ENCODE results near the gene RNF20. TPM values are rescaled to one million over a fixed set of nuclear protein-coding genes. Genes with fewer than 3 reads are reported as not detected.

Gene RNF20
- total and polyA plus RNA-seq, 4 donors = 8.3 to 13.9 (median 10.9) TPM

- TF ChIP-seq ZBTB33 (IDR thresholded peaks at IDR 0.05) (no peak), REST (IDR thresholded peaks at IDR 0.05) (no peak), TAF1 (conservative IDR thresholded peaks at IDR 0.05) (no peak), YY1 (IDR thresholded peaks at IDR 0.05) (no peak), NR2F2 (IDR thresholded peaks at IDR 0.05) (no peak), EGR1 (IDR thresholded peaks at IDR 0.05; ENCODE audit: low read depth in 2 of 2) (no peak)
Observed at GRCh38 chr9:101604296-101604695, 70.6 kb downstream of the RNF20 start (continued).

GRCh38 chr9:101605547-101605946, 71.9 kb downstream of the RNF20 start:
- Histone ChIP-seq H3K9me3 (ENCODE audit: control insufficient read depth in 4 of 4, low read length in 3 of 4) (no peaks in the 10 kb centered on the region), H3K4me1 (ENCODE audit: control insufficient read depth in 4 of 4, insufficient read depth in 4 of 4, low read length in 3 of 4) (peaks cover 0 to 28% (median 16%) of the 10 kb centered on the region in 4 donors), H3K27me3 (ENCODE audit: control insufficient read depth in 4 of 4, insufficient read depth in 4 of 4, low read length in 3 of 4) (no peaks in the 10 kb centered on the region), H3K27ac (ENCODE audit: low read depth in 1 of 2, low read length in 2 of 2) (peak overlapping the region; percentile 38 to 68), H3K4me3 (ENCODE audit: low read depth in 1 of 3, low read length in 3 of 3) (peak overlapping the region; percentile 22 to 74 (median 55)), H3K9ac (ENCODE audit: low read depth in 1 of 2, low read length in 2 of 2) (no peak overlapping the region), H3K36me3 (ENCODE audit: control insufficient read depth in 4 of 4, insufficient read depth in 3 of 4, low read depth in 1 of 4, low read length in 3 of 4) (no peaks in the 10 kb centered on the region)
- peak; percentile 50 for TF ChIP-seq TAF1 (conservative IDR thresholded peaks at IDR 0.05)
- TF ChIP-seq YY1 (IDR thresholded peaks at IDR 0.05) = peak; percentile 34
- peak; percentile 24 for TF ChIP-seq ZBTB33 (IDR thresholded peaks at IDR 0.05)
- no peak for TF ChIP-seq ATF3 (IDR thresholded peaks at IDR 0.05)
- peak; percentile 72 to 81 for TF ChIP-seq HNF4A (conservative IDR thresholded peaks at IDR 0.05)
- peak in 1 of 2 donors; percentile 73 for TF ChIP-seq GABPA (IDR thresholded peaks at IDR 0.05 in 1 of 2, conservative IDR thresholded peaks at IDR 0.05 in 1 of 2)
- peak; percentile 75 for TF ChIP-seq SP1 (IDR thresholded peaks at IDR 0.05)
- peak; percentile 49 to 72 for TF ChIP-seq RXRA (IDR thresholded peaks at IDR 0.05)
- TF ChIP-seq NR2F2 (IDR thresholded peaks at IDR 0.05) = no peak
- peak; percentile 46 for TF ChIP-seq REST (IDR thresholded peaks at IDR 0.05)
- TF ChIP-seq JUND (IDR thresholded peaks at IDR 0.05) = peak; percentile 19 to 33
- TF ChIP-seq RAD21 (IDR thresholded peaks at IDR 0.05) = peak; percentile 46 to 57
- TF ChIP-seq EGR1 (IDR thresholded peaks at IDR 0.05; ENCODE audit: low read depth in 2 of 2) = no peak
- DNase-seq (ENCODE audit: low spot score) = no peak
- 35% methylated on average over 3 of the region's 3 CpGs for WGBS

Small RNA genes lying within 50 kb of the gene (small RNA-seq; reads per million reads assigned to genes)
- not detected for gene AL353621.1

Other genes with a start within 250 kb of the RNF20 start
- gene BAAT, start 148.8 kb upstream of the RNF20 start, total RNA-seq = 100 to 1,000 TPM in 1 of 2 donors, 10 to 100 TPM in 1; 31.9 to 167 TPM
- 100 to 1,000 TPM; 136 to 275 TPM for gene BAAT, start 148.8 kb upstream of the RNF20 start, polyA plus RNA-seq
- gene MRPL50, start 135.2 kb upstream of the RNF20 start, total RNA-seq = 10 to 100 TPM in 1 of 2 donors, 1 to 10 TPM in 1; 9.0 to 11.9 TPM
- gene MRPL50, start 135.2 kb upstream of the RNF20 start, polyA plus RNA-seq = 10 to 100 TPM in 1 of 2 donors, 1 to 10 TPM in 1; 5.7 to 12.3 TPM
- gene ZNF189, start 135.0 kb upstream of the RNF20 start, total RNA-seq = 10 to 100 TPM; 11.4 to 16.1 TPM
- 1 to 10 TPM; 4.4 to 5.1 TPM for gene ZNF189, start 135.0 kb upstream of the RNF20 start, polyA plus RNA-seq
- 1,000 to 10,000 TPM in 1 of 2 donors, 100 to 1,000 TPM in 1; 527 to 1,744 TPM for gene ALDOB, start 98.1 kb upstream of the RNF20 start, total RNA-seq
- gene ALDOB, start 98.1 kb upstream of the RNF20 start, polyA plus RNA-seq = 1,000 to 10,000 TPM; 1,872 to 2,132 TPM
- under 1 TPM in 1 of 2 donors, not detected in 1; 0.08 TPM for gene PPP3R2, start 61.1 kb downstream of the RNF20 start, total RNA-seq
- not detected for gene PPP3R2, start 61.1 kb downstream of the RNF20 start, polyA plus RNA-seq
- under 1 TPM; under 0.01 to 0.23 TPM for gene GRIN3A, start 204.8 kb downstream of the RNF20 start, total RNA-seq
- gene GRIN3A, start 204.8 kb downstream of the RNF20 start, polyA plus RNA-seq = under 1 TPM; 0.08 to 0.09 TPM